GM10266 (cell line): ENCODE data around the gene MLF2.

Experiments used
- DNase-seq: peaks from one replicate; pipeline ENCODE4 v3.0.0; 2012; ENCODE audit errors: extremely low spot score
- CTCF ChIP-seq: IDR thresholded peaks from 2 replicates; pipeline ENCODE4 v1.5.1; 2012; ENCODE audit warnings: mild to moderate bottlenecking, low read depth; ENCODE audit not compliant: control insufficient read depth, insufficient read depth; ENCODE audit errors: missing control alignments

The MLF2 gene

GRCh38 chr12:6771509-6772330 lies 18.8 kb upstream of the MLF2 start:
- DNase-seq: no peak
- no peak for TF ChIP-seq CTCF

- no peak for TF ChIP-seq CTCF
- DNase-seq: no peak
Measured at GRCh38 chr12:6771091-6771495, 18.2 kb upstream of the MLF2 start.

- TF ChIP-seq CTCF: no peak
- DNase-seq: no peak
Measured at GRCh38 chr12:6770600-6770999, 17.7 kb upstream of the MLF2 start.

GRCh38 chr12:6770094-6770493 lies 17.2 kb upstream of the MLF2 start:
- TF ChIP-seq CTCF: no peak
- no peak for DNase-seq

GRCh38 chr12:6769666-6770065 lies 16.7 kb upstream of the MLF2 start:
- DNase-seq: no peak
- no peak for TF ChIP-seq CTCF

- TF ChIP-seq CTCF: no peak
- no peak for DNase-seq
Measured at GRCh38 chr12:6768990-6769389, 16.0 kb upstream of the MLF2 start.

GRCh38 chr12:6768437-6768914 lies 15.5 kb upstream of the MLF2 start:
- DNase-seq: no peak
- TF ChIP-seq CTCF: no peak
